Hematopoietic multipotent progenitor cell treated with erythropoietin and hydrocortisone succinate and interleukin-3 and kit ligand, for 15 days (in vitro differentiated cells): ENCODE data around the gene DNAJC7.
A peak's percentile ranks its signal among the peaks of the same experiment; 100 is the strongest.
"Not testable (repeated sequence)": the region's sequence is repeated elsewhere in the genome, so short reads cannot be mapped to it uniquely, and the experiment has no call there.

Experiments used
- DNase-seq: peaks from one replicate; pipeline ENCODE4 v3.0.0-alpha.2; 2015; ENCODE audit warnings: low spot score

DNAJC7 gene

GRCh38 chr17:41957031-41957868 lies 60.0 kb downstream of the DNAJC7 start:
- DNase-seq: peak; percentile 60

GRCh38 chr17:41956522-41956921 lies 60.7 kb downstream of the DNAJC7 start:
- DNase-seq: peak; percentile 6

- no peak for DNase-seq
Measured at GRCh38 chr17:41948762-41949460, 68.3 kb downstream of the DNAJC7 start.

GRCh38 chr17:41944943-41945342 lies 72.3 kb downstream of the DNAJC7 start:
- no peak for DNase-seq

GRCh38 chr17:41943492-41943891 lies 73.7 kb downstream of the DNAJC7 start:
- DNase-seq: no peak

GRCh38 chr17:41942626-41943373 lies 74.4 kb downstream of the DNAJC7 start:
- no peak for DNase-seq

- no peak for DNase-seq
Measured at GRCh38 chr17:41941168-41941567, 76.1 kb downstream of the DNAJC7 start.

- DNase-seq: peak; percentile 60
Measured at GRCh38 chr17:41939693-41940090, 77.5 kb downstream of the DNAJC7 start.

- DNase-seq: no peak
Measured at GRCh38 chr17:41939044-41939692, 78.1 kb downstream of the DNAJC7 start.

GRCh38 chr17:41937970-41938954 lies 79.0 kb downstream of the DNAJC7 start:
- peak; percentile 94 for DNase-seq

GRCh38 chr17:41935641-41936040 lies 81.6 kb downstream of the DNAJC7 start:
- no peak for DNase-seq

GRCh38 chr17:41932816-41933389 lies 84.3 kb downstream of the DNAJC7 start:
- DNase-seq: peak; percentile 43

GRCh38 chr17:41931715-41932114 lies 85.5 kb downstream of the DNAJC7 start:
- DNase-seq: not testable (repeated sequence)

GRCh38 chr17:41930833-41931156 lies 86.4 kb downstream of the DNAJC7 start:
- DNase-seq: not testable (repeated sequence)

- peak; percentile 98 for DNase-seq
Measured at GRCh38 chr17:41930009-41930832, 87.0 kb downstream of the DNAJC7 start, which contains the start of gene ODAD4. ODAD4 (plus strand) TSS chr17:41930617; CDS start chr17:41930724, 107 bp downstream.

- no peak for DNase-seq
Measured at GRCh38 chr17:41928693-41929251, 88.5 kb downstream of the DNAJC7 start.
